Tibial nerve (tissue), 4 donors: Measurements from ENCODE around the gene VEGFA. TPM values are rescaled to one million over a fixed set of nuclear protein-coding genes. Genes with fewer than 3 reads are reported as not detected.

Experiments
- DNase-seq, 2 donors: peaks; one replicate each; pipeline ENCODE4 v3.0.0-alpha.2; 2019; ENCODE audit warnings: low spot score in 2 of 2
- H3K27ac ChIP-seq, 4 donors: fragments of 200-600 bp; sonication (generic) in 3 of 4; one replicate each; pipeline ENCODE4 v1.5.1; 2017 to 2019; ENCODE audit warnings: mild to moderate bottlenecking in 1 of 4
- H3K27me3 ChIP-seq, 2 donors: fragments of 200-600 bp; sonication (generic) in 1 of 2; one replicate each; pipeline versions ENCODE4 v1.5.1 to v1.6.0; 2017 to 2019
- H3K36me3 ChIP-seq, 3 donors: fragments of 200-600 bp; sonication (generic); one replicate each; pipeline ENCODE4 v1.5.1; 2018 to 2019
- H3K4me1 ChIP-seq, 4 donors: fragments of 200-600 bp; sonication (generic) in 3 of 4; one replicate each; pipeline ENCODE4 v1.5.1; 2017 to 2019
- H3K4me3 ChIP-seq, 4 donors: fragments of 200-600 bp; sonication (generic) in 3 of 4; one replicate each; pipeline ENCODE4 v1.5.1; 2017 to 2019; ENCODE audit warnings: mild to moderate bottlenecking in 1 of 4, moderate library complexity in 1 of 4
- H3K9me3 ChIP-seq, 4 donors: fragments of 200-600 bp; sonication (generic) in 3 of 4; one replicate each; pipeline ENCODE4 v1.5.1; 2017 to 2019
- CTCF ChIP-seq, 5 experiments: fragments of 200-600 bp in 3 of 5; fragments of 450-650 bp in 2 of 5; sonication (generic) in 3 of 5; IDR thresholded peaks; one replicate each; pipeline ENCODE4 v1.5.1; 2016 to 2019; ENCODE audit warnings: antibody characterized with exemption in 5 of 5, mild to moderate bottlenecking in 3 of 5, moderate library complexity in 2 of 5
- EP300 ChIP-seq, 2 donors: sonication (generic); formaldehyde crosslinking; IDR thresholded peaks; one replicate each; pipeline ENCODE4 v1.6.1; 2017; ENCODE audit warnings: antibody characterized with exemption in 2 of 2, mild to moderate bottlenecking in 1 of 2
- POLR2A ChIP-seq, 2 donors: fragments of 450-650 bp; IDR thresholded peaks; one replicate each; pipeline ENCODE4 v1.6.1; 2017; ENCODE audit warnings: antibody characterized with exemption in 2 of 2, mild to moderate bottlenecking in 2 of 2, moderate library complexity in 2 of 2
- WGBS, 2 donors: methylation state at CpG; one replicate each; pipeline ENCODE4 v1.1.5; 2018; 5-methylcytosine and 5-hydroxymethylcytosine counted together
- total RNA-seq, 4 donors: library from RNA; depleted of rRNA; stranded (reverse); fragments of >200 nt; gene quantifications; one replicate each; pipeline ENCODE4 v1.1.0, GENCODE V29; 2016

The VEGFA gene
- total RNA-seq, 4 donors from 2014 or later: 175 to 220 (median 177) TPM

GRCh38 chr6:43759136-43759906 lies 10.7 kb upstream of the VEGFA start:
- Histone ChIP-seq H3K36me3 (no peaks in the 10 kb centered on the region), H3K9me3 (no peaks in the 10 kb centered on the region), H3K4me3 (no peak overlapping the region), H3K27ac (no peak overlapping the region), H3K4me1 (no peaks in the 10 kb centered on the region), H3K27me3 (no peaks in the 10 kb centered on the region)
- no peak for DNase-seq
- 55 to 68% methylated on average over 7 of the region's 7 CpGs for WGBS, 2 donors
- no peak for TF ChIP-seq CTCF (IDR thresholded peaks at IDR 0.05)
- no peak for TF ChIP-seq POLR2A (IDR thresholded peaks at IDR 0.05)
- TF ChIP-seq EP300 (IDR thresholded peaks at IDR 0.05): no peak

- DNase-seq: no peak
- H3K9me3 ChIP-seq: no peaks in the 10 kb centered on the region
- no peak overlapping the region for H3K27ac ChIP-seq
- H3K4me3 ChIP-seq: no peak overlapping the region
- H3K4me1 ChIP-seq: no peaks in the 10 kb centered on the region
- no peaks in the 10 kb centered on the region for H3K36me3 ChIP-seq
- TF ChIP-seq CTCF (IDR thresholded peaks at IDR 0.05) (no peak), POLR2A (IDR thresholded peaks at IDR 0.05) (no peak), EP300 (IDR thresholded peaks at IDR 0.05) (no peak)
- H3K27me3 ChIP-seq: no peaks in the 10 kb centered on the region
- 66 to 75% methylated on average over 4 of the region's 4 CpGs for WGBS, 2 donors
These were observed 10.2 kb upstream of the VEGFA start for GRCh38 chr6:43759907-43760206.

GRCh38 chr6:43760210-43761168 lies 9.5 kb upstream of the VEGFA start:
- no peak for TF ChIP-seq EP300 (IDR thresholded peaks at IDR 0.05)
- no peak for TF ChIP-seq POLR2A (IDR thresholded peaks at IDR 0.05)
- TF ChIP-seq CTCF (IDR thresholded peaks at IDR 0.05): no peak
- Histone ChIP-seq H3K9me3 (no peaks in the 10 kb centered on the region), H3K4me1 (no peaks in the 10 kb centered on the region), H3K4me3 (no peak overlapping the region), H3K27me3 (no peaks in the 10 kb centered on the region), H3K27ac (no peak overlapping the region), H3K36me3 (no peaks in the 10 kb centered on the region)
- 63 to 68% methylated on average over 15 of the region's 15 CpGs for WGBS, 2 donors
- DNase-seq: no peak

- no peak overlapping the region for H3K4me3 ChIP-seq
- 95 to 97% methylated on average over 7 to 9 of the region's 9 CpGs for WGBS, 2 donors
- no peak for DNase-seq
- no peak for TF ChIP-seq EP300 (IDR thresholded peaks at IDR 0.05)
- TF ChIP-seq CTCF (IDR thresholded peaks at IDR 0.05): no peak
- no peak for TF ChIP-seq POLR2A (IDR thresholded peaks at IDR 0.05)
- H3K27me3 ChIP-seq: no peaks in the 10 kb centered on the region
- H3K27ac ChIP-seq: no peak overlapping the region
- no peaks in the 10 kb centered on the region for H3K4me1 ChIP-seq
- H3K36me3 ChIP-seq: no peaks in the 10 kb centered on the region
- H3K9me3 ChIP-seq: no peaks in the 10 kb centered on the region
These were observed 8.2 kb upstream of the VEGFA start for GRCh38 chr6:43761666-43762409.
